Measurements from ENCODE around the gene KCNT2. TPM values are rescaled to one million over a fixed set of nuclear protein-coding genes. Genes with fewer than 3 reads are reported as not detected.

KCNT2 gene
- total RNA-seq, 3 donors from 2014 or later: 0.49 to 2.3 (median 0.60) TPM

DNA sequence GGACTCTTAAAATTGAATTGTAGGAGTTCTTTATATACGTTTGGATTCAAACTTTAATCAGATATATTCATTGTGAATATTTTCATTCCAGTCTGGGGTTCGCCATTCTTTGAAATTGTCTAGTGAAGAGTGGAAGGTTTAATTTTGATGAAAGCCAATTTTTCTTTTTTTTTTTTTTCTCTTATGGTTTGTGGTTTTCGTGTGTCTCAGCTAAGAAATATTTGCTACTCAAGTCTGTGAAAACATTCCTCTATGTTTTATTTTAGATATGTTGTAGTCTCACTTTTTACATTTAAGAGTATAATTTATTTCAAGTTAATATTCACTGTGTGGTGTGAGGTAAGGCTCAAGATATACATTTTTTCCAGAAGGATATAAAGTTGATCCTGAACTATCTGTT, 220.5 kb downstream of the KCNT2 start:
- Histone ChIP-seq H3K9me3 (no peaks in the 10 kb centered on the region), H3K4me1 (ENCODE audit: low read depth) (no peaks in the 10 kb centered on the region), H3K4me3 (no peak overlapping the region), H3K36me3 (ENCODE audit: low read depth) (no peaks in the 10 kb centered on the region)
- intact Hi-C loops (cut with DNase I, micrococcal nuclease): no loop called here
- TF ChIP-seq, protein P1, sequence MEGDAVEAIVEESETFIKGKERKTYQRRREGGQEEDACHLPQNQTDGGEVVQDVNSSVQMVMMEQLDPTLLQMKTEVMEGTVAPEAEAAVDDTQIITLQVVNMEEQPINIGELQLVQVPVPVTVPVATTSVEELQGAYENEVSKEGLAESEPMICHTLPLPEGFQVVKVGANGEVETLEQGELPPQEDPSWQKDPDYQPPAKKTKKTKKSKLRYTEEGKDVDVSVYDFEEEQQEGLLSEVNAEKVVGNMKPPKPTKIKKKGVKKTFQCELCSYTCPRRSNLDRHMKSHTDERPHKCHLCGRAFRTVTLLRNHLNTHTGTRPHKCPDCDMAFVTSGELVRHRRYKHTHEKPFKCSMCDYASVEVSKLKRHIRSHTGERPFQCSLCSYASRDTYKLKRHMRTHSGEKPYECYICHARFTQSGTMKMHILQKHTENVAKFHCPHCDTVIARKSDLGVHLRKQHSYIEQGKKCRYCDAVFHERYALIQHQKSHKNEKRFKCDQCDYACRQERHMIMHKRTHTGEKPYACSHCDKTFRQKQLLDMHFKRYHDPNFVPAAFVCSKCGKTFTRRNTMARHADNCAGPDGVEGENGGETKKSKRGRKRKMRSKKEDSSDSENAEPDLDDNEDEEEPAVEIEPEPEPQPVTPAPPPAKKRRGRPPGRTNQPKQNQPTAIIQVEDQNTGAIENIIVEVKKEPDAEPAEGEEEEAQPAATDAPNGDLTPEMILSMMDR (IDR thresholded peaks at IDR 0.05): no peak
- no peak for DNase-seq
- ATAC-seq: no peak

- Histone ChIP-seq H3K4me1 (ENCODE audit: low read depth) (no peaks in the 10 kb centered on the region), H3K9me3 (no peaks in the 10 kb centered on the region), H3K36me3 (ENCODE audit: low read depth) (no peaks in the 10 kb centered on the region), H3K4me3 (no peak overlapping the region)
- DNase-seq (no peak), ATAC-seq (no peak)
- TF ChIP-seq, protein P1 (IDR thresholded peaks at IDR 0.05): no peak
- intact Hi-C loops (cut with DNase I, micrococcal nuclease): no loop called here
Measured at GRCh38 chr1:196385109-196385508, 223.1 kb downstream of the KCNT2 start.

DNA sequence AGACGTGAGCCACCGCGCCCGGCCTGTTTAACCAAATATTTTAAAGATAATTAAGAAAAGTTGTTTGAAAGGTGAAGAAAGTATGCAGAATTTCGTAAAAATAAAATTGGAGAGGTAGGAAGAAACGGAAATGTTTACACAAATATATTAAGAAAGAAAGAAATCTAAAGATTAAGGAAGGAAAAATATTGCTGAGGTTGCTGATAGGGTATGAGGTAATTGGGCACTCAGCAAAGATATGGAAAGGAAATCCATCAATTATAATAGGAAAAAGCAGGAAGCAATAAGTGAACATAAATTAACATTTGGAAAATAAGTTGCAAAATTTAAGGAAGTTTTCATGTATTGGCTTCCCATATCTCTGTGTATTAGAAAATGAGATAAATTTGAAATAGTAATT, 225.9 kb downstream of the KCNT2 start:
- ATAC-seq: no peak
- intact Hi-C loops (cut with DNase I, micrococcal nuclease): no loop called here
- no peak overlapping the region for H3K4me3 ChIP-seq
- TF ChIP-seq, protein P1 (IDR thresholded peaks at IDR 0.05): no peak
- no peaks in the 10 kb centered on the region for H3K36me3 ChIP-seq (ENCODE audit: low read depth)
- H3K4me1 ChIP-seq (ENCODE audit: low read depth): no peaks in the 10 kb centered on the region
- DNase-seq: no peak
- H3K9me3 ChIP-seq: no peaks in the 10 kb centered on the region

- H3K4me3 ChIP-seq: no peak overlapping the region
- H3K36me3 ChIP-seq (ENCODE audit: low read depth): no peaks in the 10 kb centered on the region
- no peaks in the 10 kb centered on the region for H3K9me3 ChIP-seq
- intact Hi-C loops (cut with DNase I, micrococcal nuclease): no loop called here
- DNase-seq (no peak), ATAC-seq (no peak)
- TF ChIP-seq, protein P1 (IDR thresholded peaks at IDR 0.05): no peak
- no peaks in the 10 kb centered on the region for H3K4me1 ChIP-seq (ENCODE audit: low read depth)
Measured at GRCh38 chr1:196381544-196381943, 226.7 kb downstream of the KCNT2 start.

- H3K36me3 ChIP-seq (ENCODE audit: low read depth): no peaks in the 10 kb centered on the region
- TF ChIP-seq, protein P1 (IDR thresholded peaks at IDR 0.05): no peak
- H3K4me3 ChIP-seq: no peak overlapping the region
- ATAC-seq: no peak
- H3K4me1 ChIP-seq (ENCODE audit: low read depth): no peaks in the 10 kb centered on the region
- intact Hi-C loops (cut with DNase I, micrococcal nuclease): no loop called here
- no peaks in the 10 kb centered on the region for H3K9me3 ChIP-seq
- DNase-seq: no peak
Measured at GRCh38 chr1:196380316-196380715, 227.9 kb downstream of the KCNT2 start.

DNA sequence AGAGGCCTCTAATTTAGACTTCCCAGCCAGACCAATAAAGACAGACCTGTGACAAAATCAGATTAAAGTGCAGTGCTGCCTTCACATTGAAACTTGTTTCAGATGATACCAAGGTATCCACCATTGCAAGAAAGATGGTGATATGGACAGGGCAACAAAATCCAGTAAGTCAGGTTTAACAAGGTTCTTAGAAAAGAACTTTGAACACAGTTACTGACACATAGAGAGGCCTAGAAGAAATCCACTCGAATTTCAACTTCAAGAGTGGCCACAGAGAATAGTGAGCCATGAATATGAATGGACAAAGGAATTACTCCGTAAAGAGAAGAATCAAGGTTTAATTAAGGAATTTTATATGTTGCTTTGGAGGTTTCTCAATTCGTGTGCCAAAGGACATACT, 230.4 kb downstream of the KCNT2 start:
- no peak for DNase-seq
- H3K9me3 ChIP-seq: no peaks in the 10 kb centered on the region
- intact Hi-C loops (cut with DNase I, micrococcal nuclease): no loop called here
- H3K36me3 ChIP-seq (ENCODE audit: low read depth): no peaks in the 10 kb centered on the region
- no peaks in the 10 kb centered on the region for H3K4me1 ChIP-seq (ENCODE audit: low read depth)
- TF ChIP-seq, protein P1 (IDR thresholded peaks at IDR 0.05): no peak
- no peak overlapping the region for H3K4me3 ChIP-seq
- no peak for ATAC-seq

Measured in mucosa of descending colon (tissue), 3 donors.